Measurements from ENCODE around the gene SHROOM3.

SHROOM3 gene

GRCh38 chr4:76752861-76753501 is 318.0 kb downstream of the SHROOM3 start:
- no peak overlapping the region for H3K27ac ChIP-seq (ENCODE audit: insufficient read depth in 1 of 2, low read depth in 1 of 2, low read length in 2 of 2, poor library complexity in 1 of 2, severe bottlenecking in 2 of 2)
- peaks cover 0 to 5% (median 0%) of the 10 kb centered on the region in 4 experiments for H3K4me1 ChIP-seq (ENCODE audit: control extremely low read depth in 1 of 4, control insufficient read depth in 4 of 4, insufficient read depth in 4 of 4, low read length in 3 of 4)
- DNase-seq = peak in 2 of 3 donors; percentile 38
- H3K9me3 ChIP-seq (ENCODE audit: control extremely low read depth in 1 of 5, control insufficient read depth in 4 of 5, insufficient read depth in 2 of 5, low read depth in 1 of 5, low read length in 4 of 5) = peaks cover 0 to 7% (median 3%) of the 10 kb centered on the region in 5 experiments
- ChIA-PET POLR2A (interaction anchor here (0.6 kb wide), 1 partner anchor 236 kb away, joined by 5 read pairs; no protein-coding TSS in a partner anchor), CTCF (interaction anchor here (0.5 to 1.0 kb wide), 3 partner anchors 169 to 244 kb away, joined by 3 to 6 read pairs (median 3); no protein-coding TSS in a partner anchor)
- peaks cover 0 to 2% (median 0%) of the 10 kb centered on the region in 5 experiments for H3K27me3 ChIP-seq (replicated peaks in 2 of 5; ENCODE audit: control insufficient read depth in 4 of 5, insufficient read depth in 5 of 5, low read length in 4 of 5)
- WGBS (ENCODE audit: insufficient coverage) = 21% methylated on average over 2 of the region's 3 CpGs
- H3K36me3 ChIP-seq (ENCODE audit: control insufficient read depth in 4 of 4, insufficient read depth in 4 of 4, low read length in 3 of 4) = no peaks in the 10 kb centered on the region
- H3K4me3 ChIP-seq (ENCODE audit: control insufficient read depth in 1 of 7, extremely low read depth in 1 of 7, insufficient read depth in 4 of 7, low read depth in 2 of 7, low read length in 6 of 7) = no peak overlapping the region

- peaks cover 0 to 7% (median 3%) of the 10 kb centered on the region in 5 experiments for H3K9me3 ChIP-seq (ENCODE audit: control extremely low read depth in 1 of 5, control insufficient read depth in 4 of 5, insufficient read depth in 2 of 5, low read depth in 1 of 5, low read length in 4 of 5)
- no peak for DNase-seq
- peaks cover 0 to 3% (median 0%) of the 10 kb centered on the region in 4 experiments for H3K4me1 ChIP-seq (ENCODE audit: control extremely low read depth in 1 of 4, control insufficient read depth in 4 of 4, insufficient read depth in 4 of 4, low read length in 3 of 4)
- H3K4me3 ChIP-seq (ENCODE audit: control insufficient read depth in 1 of 7, extremely low read depth in 1 of 7, insufficient read depth in 4 of 7, low read depth in 2 of 7, low read length in 6 of 7) = no peak overlapping the region
- WGBS (ENCODE audit: insufficient coverage) = 45% methylated on average over 2 of the region's 3 CpGs
- H3K36me3 ChIP-seq (ENCODE audit: control insufficient read depth in 4 of 4, insufficient read depth in 4 of 4, low read length in 3 of 4) = no peaks in the 10 kb centered on the region
- H3K27me3 ChIP-seq (replicated peaks in 2 of 5; ENCODE audit: control insufficient read depth in 4 of 5, insufficient read depth in 5 of 5, low read length in 4 of 5) = peaks cover 0 to 2% (median 0%) of the 10 kb centered on the region in 5 experiments
- ChIA-PET CTCF (interaction anchor here (1.0 to 1.6 kb wide), 3 partner anchors 12 to 245 kb away, joined by 3 to 6 read pairs (median 3); no protein-coding TSS in a partner anchor), POLR2A (no interaction called here)
- no peak overlapping the region for H3K27ac ChIP-seq (ENCODE audit: insufficient read depth in 1 of 2, low read depth in 1 of 2, low read length in 2 of 2, poor library complexity in 1 of 2, severe bottlenecking in 2 of 2)
These were observed 318.8 kb downstream of the SHROOM3 start for GRCh38 chr4:76753814-76754213.

GRCh38 chr4:76754439-76754838 is 319.4 kb downstream of the SHROOM3 start:
- POLR2A ChIA-PET = no interaction called here
- Histone ChIP-seq H3K4me1 (ENCODE audit: control extremely low read depth in 1 of 4, control insufficient read depth in 4 of 4, insufficient read depth in 4 of 4, low read length in 3 of 4) (peaks cover 0 to 2% (median 0%) of the 10 kb centered on the region in 4 experiments), H3K36me3 (ENCODE audit: control insufficient read depth in 4 of 4, insufficient read depth in 4 of 4, low read length in 3 of 4) (no peaks in the 10 kb centered on the region), H3K9me3 (ENCODE audit: control extremely low read depth in 1 of 5, control insufficient read depth in 4 of 5, insufficient read depth in 2 of 5, low read depth in 1 of 5, low read length in 4 of 5) (peaks cover 0 to 7% (median 3%) of the 10 kb centered on the region in 5 experiments), H3K27ac (ENCODE audit: insufficient read depth in 1 of 2, low read depth in 1 of 2, low read length in 2 of 2, poor library complexity in 1 of 2, severe bottlenecking in 2 of 2) (no peak overlapping the region), H3K27me3 (replicated peaks in 2 of 5; ENCODE audit: control insufficient read depth in 4 of 5, insufficient read depth in 5 of 5, low read length in 4 of 5) (peaks cover 0 to 2% (median 0%) of the 10 kb centered on the region in 5 experiments), H3K4me3 (ENCODE audit: control insufficient read depth in 1 of 7, extremely low read depth in 1 of 7, insufficient read depth in 4 of 7, low read depth in 2 of 7, low read length in 6 of 7) (no peak overlapping the region)
- CTCF ChIA-PET = interaction anchor here (1.6 kb wide), 1 partner anchor 12 kb away, joined by 3 read pairs; no protein-coding TSS in a partner anchor
- WGBS (ENCODE audit: insufficient coverage) = 97% methylated on average over 7 of the region's 10 CpGs
- DNase-seq = no peak

GRCh38 chr4:76755756-76756155 is 320.7 kb downstream of the SHROOM3 start:
- DNase-seq = no peak
- Histone ChIP-seq H3K9me3 (ENCODE audit: control extremely low read depth in 1 of 5, control insufficient read depth in 4 of 5, insufficient read depth in 2 of 5, low read depth in 1 of 5, low read length in 4 of 5) (peaks cover 0 to 7% (median 3%) of the 10 kb centered on the region in 5 experiments), H3K4me1 (ENCODE audit: control extremely low read depth in 1 of 4, control insufficient read depth in 4 of 4, insufficient read depth in 4 of 4, low read length in 3 of 4) (peaks cover 0 to 2% (median 0%) of the 10 kb centered on the region in 4 experiments), H3K36me3 (ENCODE audit: control insufficient read depth in 4 of 4, insufficient read depth in 4 of 4, low read length in 3 of 4) (no peaks in the 10 kb centered on the region), H3K27me3 (replicated peaks in 2 of 5; ENCODE audit: control insufficient read depth in 4 of 5, insufficient read depth in 5 of 5, low read length in 4 of 5) (peaks cover 0 to 2% (median 0%) of the 10 kb centered on the region in 5 experiments), H3K27ac (ENCODE audit: insufficient read depth in 1 of 2, low read depth in 1 of 2, low read length in 2 of 2, poor library complexity in 1 of 2, severe bottlenecking in 2 of 2) (no peak overlapping the region), H3K4me3 (ENCODE audit: control insufficient read depth in 1 of 7, extremely low read depth in 1 of 7, insufficient read depth in 4 of 7, low read depth in 2 of 7, low read length in 6 of 7) (no peak overlapping the region)
- ChIA-PET CTCF (interaction anchor here (0.7 to 1.6 kb wide), 5 partner anchors 9 to 239 kb away, joined by 3 read pairs; no protein-coding TSS in a partner anchor), POLR2A (no interaction called here)

- Histone ChIP-seq H3K27me3 (replicated peaks in 2 of 5; ENCODE audit: control insufficient read depth in 4 of 5, insufficient read depth in 5 of 5, low read length in 4 of 5) (peaks cover 0 to 2% (median 0%) of the 10 kb centered on the region in 5 experiments), H3K27ac (ENCODE audit: insufficient read depth in 1 of 2, low read depth in 1 of 2, low read length in 2 of 2, poor library complexity in 1 of 2, severe bottlenecking in 2 of 2) (no peak overlapping the region), H3K9me3 (ENCODE audit: control extremely low read depth in 1 of 5, control insufficient read depth in 4 of 5, insufficient read depth in 2 of 5, low read depth in 1 of 5, low read length in 4 of 5) (peaks cover 0 to 7% (median 3%) of the 10 kb centered on the region in 5 experiments), H3K36me3 (ENCODE audit: control insufficient read depth in 4 of 4, insufficient read depth in 4 of 4, low read length in 3 of 4) (no peaks in the 10 kb centered on the region), H3K4me3 (ENCODE audit: control insufficient read depth in 1 of 7, extremely low read depth in 1 of 7, insufficient read depth in 4 of 7, low read depth in 2 of 7, low read length in 6 of 7) (no peak overlapping the region), H3K4me1 (ENCODE audit: control extremely low read depth in 1 of 4, control insufficient read depth in 4 of 4, insufficient read depth in 4 of 4, low read length in 3 of 4) (peaks cover 0 to 2% (median 0%) of the 10 kb centered on the region in 4 experiments)
- ChIA-PET CTCF (interaction anchor here (0.7 to 1.6 kb wide), 2 partner anchors 9 to 26 kb away, joined by 3 read pairs; no protein-coding TSS in a partner anchor), POLR2A (no interaction called here)
- DNase-seq = no peak
- 100% methylated on average over 2 of the region's 2 CpGs for WGBS (ENCODE audit: insufficient coverage)
These were observed 321.4 kb downstream of the SHROOM3 start for GRCh38 chr4:76756416-76756815.

GRCh38 chr4:76757418-76757939 is 322.4 kb downstream of the SHROOM3 start:
- H3K9me3 ChIP-seq (ENCODE audit: control extremely low read depth in 1 of 5, control insufficient read depth in 4 of 5, insufficient read depth in 2 of 5, low read depth in 1 of 5, low read length in 4 of 5) = no peaks in the 10 kb centered on the region
- H3K27ac ChIP-seq (ENCODE audit: insufficient read depth in 1 of 2, low read depth in 1 of 2, low read length in 2 of 2, poor library complexity in 1 of 2, severe bottlenecking in 2 of 2) = no peak overlapping the region
- CTCF ChIA-PET = interaction anchor here (0.8 to 2.0 kb wide), 10 partner anchors 9 to 450 kb away, joined by 3 to 9 read pairs (median 3); no protein-coding TSS in a partner anchor
- H3K36me3 ChIP-seq (ENCODE audit: control insufficient read depth in 4 of 4, insufficient read depth in 4 of 4, low read length in 3 of 4) = no peaks in the 10 kb centered on the region
- no peak for DNase-seq
- H3K4me1 ChIP-seq (ENCODE audit: control extremely low read depth in 1 of 4, control insufficient read depth in 4 of 4, insufficient read depth in 4 of 4, low read length in 3 of 4) = peaks cover 0 to 2% (median 0%) of the 10 kb centered on the region in 4 experiments
- no peak overlapping the region for H3K4me3 ChIP-seq (ENCODE audit: control insufficient read depth in 1 of 7, extremely low read depth in 1 of 7, insufficient read depth in 4 of 7, low read depth in 2 of 7, low read length in 6 of 7)
- POLR2A ChIA-PET = no interaction called here
- WGBS (ENCODE audit: insufficient coverage) = 98% methylated on average over 8 of the region's 9 CpGs
- H3K27me3 ChIP-seq (replicated peaks in 2 of 5; ENCODE audit: control insufficient read depth in 4 of 5, insufficient read depth in 5 of 5, low read length in 4 of 5) = peaks cover 0 to 2% (median 0%) of the 10 kb centered on the region in 5 experiments
